Ramos (cell line): Measurements from ENCODE around the gene MYH7.

Experiments
- in situ Hi-C: fragments of 300-500 bp; cut with MboI; formaldehyde crosslinking; loops from one replicate; pipeline ENCODE4 v1.14.3; 2022; ENCODE audit warnings: low sequenced_read_pairs; ENCODE audit not compliant: unreplicated experiment

MYH7 gene

DNA sequence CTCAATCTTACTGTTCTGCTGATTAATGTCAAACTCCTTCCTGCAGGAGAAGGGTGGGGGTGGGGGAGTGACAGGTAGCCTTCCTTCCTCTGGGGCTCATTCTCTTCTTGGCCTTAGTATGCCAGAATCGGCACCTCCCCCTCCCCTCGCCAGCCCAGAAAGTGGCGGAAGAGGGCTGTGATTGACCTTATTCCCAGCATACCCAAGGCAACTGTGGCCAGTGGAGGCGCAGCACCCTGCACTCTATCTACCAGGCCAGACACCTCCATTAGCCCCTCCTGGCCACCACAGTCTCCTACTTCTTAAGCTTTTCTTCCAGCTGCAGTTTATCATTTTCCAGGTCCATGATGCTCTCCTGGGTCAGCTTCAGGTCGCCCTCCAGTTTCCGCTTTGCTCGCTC, 42.8 kb downstream of the MYH7 start:
- in situ Hi-C loops = loop anchor here (25.0 kb wide), 1 partner anchor 705 kb away; no protein-coding TSS in a partner anchor

GRCh38 chr14:23389871-23390270, 45.6 kb downstream of the MYH7 start:
- in situ Hi-C loops = loop anchor here (25.0 kb wide), 1 partner anchor 703 kb away; no protein-coding TSS in a partner anchor

GRCh38 chr14:23389396-23389795, 46.1 kb downstream of the MYH7 start:
- in situ Hi-C loops = loop anchor here (25.0 kb wide), 1 partner anchor 702 kb away; no protein-coding TSS in a partner anchor

- in situ Hi-C loops = loop anchor here (25.0 kb wide), 1 partner anchor 702 kb away; no protein-coding TSS in a partner anchor
Observed at GRCh38 chr14:23388996-23389395, 46.5 kb downstream of the MYH7 start.

DNA sequence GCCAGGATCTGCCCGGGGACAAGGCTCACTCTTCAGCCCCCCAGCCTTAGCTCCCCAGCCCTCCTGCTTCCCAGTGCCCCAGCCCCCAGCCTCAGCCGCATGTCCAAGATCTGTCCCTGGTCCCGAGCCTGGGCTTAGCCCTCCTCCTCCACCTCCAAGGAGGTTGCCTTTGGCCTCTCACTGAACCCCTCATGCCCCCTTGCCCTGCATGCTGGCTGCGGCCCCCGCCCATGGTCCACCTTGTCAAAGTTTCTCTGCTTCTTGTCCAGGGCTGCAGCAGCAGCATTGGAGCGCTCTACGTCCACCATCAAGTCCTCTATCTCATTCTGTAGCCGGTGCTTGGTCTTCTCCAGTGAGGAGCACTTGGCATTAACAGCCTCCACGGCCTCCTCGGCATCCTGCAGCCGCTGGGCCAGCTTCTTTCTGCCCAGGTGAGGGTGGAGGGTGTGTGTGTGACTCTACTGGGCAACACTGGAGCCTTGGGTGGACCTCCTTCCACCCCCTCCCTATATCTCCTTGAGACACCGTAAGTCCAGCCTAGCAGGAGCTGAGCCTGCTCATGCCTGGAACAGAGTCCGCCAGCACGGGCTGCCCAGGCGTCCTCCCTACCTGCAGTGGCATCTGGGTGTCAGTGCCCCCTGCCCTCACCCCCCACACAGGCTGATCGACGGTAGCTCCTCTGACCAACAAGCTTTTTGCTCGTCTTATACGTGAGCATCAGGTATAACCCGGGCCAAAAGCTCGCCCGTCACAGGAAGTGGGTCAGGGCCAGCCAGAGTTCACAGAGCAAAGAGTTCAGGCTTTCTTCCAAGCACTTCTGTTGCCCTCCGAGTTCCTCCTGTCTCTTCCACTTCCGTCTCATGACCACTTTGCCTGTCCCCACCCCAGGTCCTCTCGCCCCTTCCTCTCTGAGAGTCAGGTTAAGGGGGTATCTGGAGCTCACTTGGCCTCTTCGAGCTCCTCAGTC, 47.3 kb downstream of the MYH7 start:
- in situ Hi-C loops = loop anchor here (25.0 kb wide), 1 partner anchor 701 kb away; no protein-coding TSS in a partner anchor

- in situ Hi-C loops = loop anchor here (25.0 kb wide), 1 partner anchor 700 kb away; no protein-coding TSS in a partner anchor
Observed at GRCh38 chr14:23386999-23387398, 48.5 kb downstream of the MYH7 start.

DNA sequence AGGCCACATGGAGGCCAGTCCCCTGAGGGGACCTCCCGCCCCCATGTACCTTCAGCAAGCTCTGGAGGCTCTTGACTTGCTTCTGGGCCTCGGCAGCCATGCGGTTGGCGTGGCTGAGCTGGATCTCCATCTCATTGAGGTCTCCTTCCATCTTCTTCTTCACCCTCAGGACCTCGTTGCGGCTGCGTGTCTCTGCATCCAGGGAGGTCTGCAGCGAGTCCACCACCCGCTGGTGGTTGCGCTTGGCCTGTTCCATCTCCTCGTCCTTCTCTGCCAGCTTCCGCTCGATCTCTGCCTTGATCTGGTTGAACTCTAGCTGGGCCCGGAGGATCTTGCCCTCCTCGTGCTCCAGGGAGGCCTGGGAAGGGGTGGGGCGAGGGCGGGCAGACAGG, 49.2 kb downstream of the MYH7 start:
- in situ Hi-C loops = loop anchor here (25.0 kb wide), 1 partner anchor 699 kb away; no protein-coding TSS in a partner anchor

- in situ Hi-C loops = loop anchor here (25.0 kb wide), 1 partner anchor 698 kb away; no protein-coding TSS in a partner anchor
Observed at GRCh38 chr14:23385642-23386265, 49.7 kb downstream of the MYH7 start.

DNA sequence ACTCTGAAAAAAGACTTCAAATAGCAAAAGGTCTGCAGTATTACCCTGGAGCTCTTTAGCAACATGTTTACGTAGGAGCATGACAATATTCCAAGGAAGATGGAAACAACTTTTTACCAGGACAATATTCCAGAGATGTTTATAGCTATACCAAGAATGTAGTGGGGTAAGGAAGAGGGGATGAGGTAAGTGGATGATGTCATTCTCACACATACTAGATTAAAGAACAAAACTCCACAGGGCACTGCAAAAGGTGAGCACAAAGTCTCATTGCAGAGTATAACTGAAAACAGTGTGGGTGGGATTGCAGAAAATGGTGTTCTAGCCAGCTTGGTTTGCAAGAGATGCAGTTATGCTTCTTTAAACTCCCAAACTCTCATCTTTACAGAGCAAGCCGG, 50.2 kb downstream of the MYH7 start:
- in situ Hi-C loops = loop anchor here (25.0 kb wide), 1 partner anchor 698 kb away; no protein-coding TSS in a partner anchor

GRCh38 chr14:23384364-23385080, 50.9 kb downstream of the MYH7 start:
- in situ Hi-C loops = loop anchor here (25.0 kb wide), 1 partner anchor 697 kb away; no protein-coding TSS in a partner anchor

DNA sequence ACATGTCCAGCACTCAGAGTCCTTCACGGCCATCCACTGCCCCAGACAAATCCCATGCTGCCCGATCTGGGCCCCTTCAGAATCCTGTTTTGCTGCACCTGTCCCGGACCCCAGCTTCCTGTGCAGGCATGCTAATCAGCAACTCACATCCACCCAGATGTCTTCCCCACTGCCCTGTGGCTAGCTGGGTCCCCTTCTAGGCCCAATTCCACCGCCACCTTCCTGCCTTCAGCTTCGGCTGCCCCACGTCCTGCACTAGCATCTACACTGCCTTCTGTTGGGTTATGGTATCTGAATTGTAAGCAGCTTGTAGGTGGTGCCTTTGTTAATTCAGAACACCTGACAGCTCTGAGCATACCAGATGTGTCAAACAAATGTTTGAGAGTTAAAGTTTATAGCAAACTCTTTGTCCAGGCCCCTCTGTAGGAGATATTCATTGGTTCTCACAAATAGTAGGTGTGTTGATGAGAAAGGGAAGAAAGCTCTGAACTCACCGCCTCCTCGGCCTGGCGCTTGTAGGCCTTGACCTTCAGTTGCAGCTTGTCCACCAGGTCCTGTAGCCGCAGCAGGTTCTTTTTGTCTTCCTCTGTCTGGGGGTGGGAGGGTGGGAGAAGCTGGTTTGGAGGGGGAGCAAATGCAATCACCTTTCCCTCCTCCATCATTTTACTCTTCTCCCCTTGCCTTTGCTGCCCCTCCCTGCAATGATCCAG, 52.6 kb downstream of the MYH7 start:
- in situ Hi-C loops = loop anchor here (25.0 kb wide), 1 partner anchor 696 kb away; no protein-coding TSS in a partner anchor

- in situ Hi-C loops = loop anchor here (25.0 kb wide), 1 partner anchor 695 kb away; no protein-coding TSS in a partner anchor
Observed at GRCh38 chr14:23382276-23382675, 53.2 kb downstream of the MYH7 start.

GRCh38 chr14:23381871-23382270, 53.6 kb downstream of the MYH7 start:
- in situ Hi-C loops = loop anchor here (25.0 kb wide), 1 partner anchor 695 kb away; no protein-coding TSS in a partner anchor

- in situ Hi-C loops = loop anchor here (25.0 kb wide), 1 partner anchor 694 kb away; no protein-coding TSS in a partner anchor
Observed at GRCh38 chr14:23380976-23381375, 54.5 kb downstream of the MYH7 start.

DNA sequence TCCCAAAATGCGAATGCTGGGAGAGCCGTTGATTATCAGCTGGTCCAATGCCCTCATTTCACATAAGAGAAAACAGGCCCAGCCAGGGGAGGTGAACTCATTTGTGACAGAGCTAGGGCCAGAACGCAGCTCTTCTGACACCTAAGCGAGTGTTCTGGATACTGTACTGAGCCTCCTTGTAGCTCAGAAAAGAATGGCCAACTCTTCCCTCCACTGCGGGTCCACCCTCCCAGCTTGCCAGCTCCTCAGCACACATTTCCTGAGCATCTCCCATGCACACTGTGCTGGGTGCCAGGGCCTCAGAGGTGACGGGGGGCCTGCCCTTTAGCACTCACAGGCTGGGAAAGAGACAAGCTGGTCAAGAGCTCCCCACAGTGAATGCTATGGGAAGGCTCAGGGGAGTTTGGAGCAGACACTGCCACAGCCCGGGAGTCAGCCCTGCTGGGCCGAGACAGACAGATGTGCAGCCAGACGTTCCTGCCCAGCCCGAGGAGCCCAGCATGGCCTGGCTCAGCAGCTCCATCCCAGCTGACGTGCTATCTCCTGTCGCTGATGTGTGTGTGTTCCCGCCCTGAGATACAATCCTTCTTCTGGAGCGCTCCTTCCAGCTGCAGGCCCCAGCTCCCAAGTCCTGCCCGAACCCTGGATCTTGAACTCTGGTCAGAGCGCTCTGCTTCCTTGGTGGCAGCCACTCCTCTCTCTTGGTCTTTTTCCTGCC, 55.1 kb downstream of the MYH7 start:
- in situ Hi-C loops = loop anchor here (25.0 kb wide), 1 partner anchor 693 kb away; no protein-coding TSS in a partner anchor

DNA sequence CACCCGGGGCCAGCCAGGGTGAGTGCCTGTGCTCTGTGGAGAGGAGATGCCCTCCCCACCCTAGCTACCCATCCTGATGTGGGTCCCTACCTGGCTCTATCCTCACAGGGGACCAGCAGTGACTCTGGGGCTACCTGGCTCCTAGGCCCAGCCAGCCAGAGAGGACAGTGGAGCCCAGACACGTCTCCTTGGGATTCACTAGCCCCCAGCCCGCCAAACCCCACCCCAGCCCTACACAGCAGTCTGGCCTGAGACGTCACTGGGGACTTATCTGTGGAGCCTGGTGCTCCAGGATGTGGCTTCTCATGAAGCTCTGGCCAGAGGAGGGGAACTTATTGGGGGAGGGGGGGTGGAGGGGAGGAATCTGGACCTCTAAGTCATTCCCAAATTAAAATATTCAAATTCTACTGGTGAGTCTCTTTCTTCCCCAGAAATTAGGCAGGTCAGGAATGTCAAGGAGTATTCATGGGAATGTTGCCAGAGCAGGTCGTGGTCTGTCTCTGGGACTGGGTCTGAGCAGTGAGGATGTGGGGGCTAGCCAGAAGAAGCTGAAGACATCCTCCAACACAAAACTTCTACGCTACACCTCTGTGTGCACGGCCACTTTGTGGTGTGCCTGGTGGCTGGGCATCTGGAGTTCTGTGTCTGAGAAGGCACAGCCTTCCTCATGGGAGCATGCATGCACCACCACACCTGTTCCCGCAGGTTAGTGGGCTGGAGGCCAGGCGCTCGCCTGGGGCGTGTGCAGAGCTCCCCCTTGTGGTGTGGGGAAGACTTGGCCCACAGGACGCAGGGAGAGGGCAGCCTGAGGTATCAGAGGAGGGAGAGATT, 55.9 kb downstream of the MYH7 start:
- in situ Hi-C loops = loop anchor here (10.0 to 25.0 kb wide), 2 partner anchors 115 to 692 kb away; no protein-coding TSS in a partner anchor

- in situ Hi-C loops = loop anchor here (10.0 to 25.0 kb wide), 2 partner anchors 114 to 691 kb away; no protein-coding TSS in a partner anchor
Observed at GRCh38 chr14:23378612-23379220, 56.7 kb downstream of the MYH7 start.
